HG02678 (cell line): Measurements from ENCODE around the gene PHLDA2.

ENCODE experiments used
- ATAC-seq: cut with Tn5 transposase; IDR thresholded peaks from one replicate; pipeline ENCODE4 v1.9.1; 2021; ENCODE audit warnings: mild to moderate bottlenecking, moderate library complexity; ENCODE audit not compliant: unreplicated experiment

The PHLDA2 gene

DNA sequence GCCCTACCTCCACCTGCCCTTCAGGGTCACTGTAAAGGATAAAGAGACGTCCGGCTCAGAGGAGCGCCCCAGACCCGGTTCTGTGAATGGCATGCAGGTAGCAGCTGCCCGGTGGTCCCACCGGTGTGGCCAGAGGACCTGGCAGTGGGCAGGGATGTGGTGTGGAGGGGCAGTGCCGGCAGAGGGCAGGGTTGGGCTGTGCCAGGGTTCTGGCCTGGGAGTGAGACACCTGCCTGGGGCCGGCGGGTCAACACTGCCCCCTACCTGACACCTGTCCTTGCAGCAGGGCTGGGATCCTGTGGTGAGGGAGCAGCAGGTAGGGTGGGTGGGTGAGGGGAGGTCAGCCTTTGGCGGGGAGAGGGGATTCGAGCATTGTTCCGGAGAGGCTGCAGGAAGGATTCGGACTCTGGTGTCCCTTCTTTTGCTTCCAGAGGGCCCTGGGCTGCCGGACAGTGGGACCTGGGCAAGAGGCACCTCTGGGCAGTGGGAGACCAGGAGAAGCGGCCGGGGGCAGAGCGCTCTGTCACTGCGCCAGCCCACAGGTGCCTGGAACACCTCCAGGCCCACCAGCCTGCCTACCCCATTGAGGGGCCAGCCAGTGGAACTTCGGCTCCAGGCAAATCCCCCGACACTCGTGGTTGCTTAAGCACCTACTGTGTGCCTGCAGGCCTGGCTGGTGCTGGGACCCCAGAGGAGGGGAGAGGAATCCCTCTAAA is 1.6 kb upstream of the PHLDA2 start:
- peak; percentile 39 for ATAC-seq

DNA sequence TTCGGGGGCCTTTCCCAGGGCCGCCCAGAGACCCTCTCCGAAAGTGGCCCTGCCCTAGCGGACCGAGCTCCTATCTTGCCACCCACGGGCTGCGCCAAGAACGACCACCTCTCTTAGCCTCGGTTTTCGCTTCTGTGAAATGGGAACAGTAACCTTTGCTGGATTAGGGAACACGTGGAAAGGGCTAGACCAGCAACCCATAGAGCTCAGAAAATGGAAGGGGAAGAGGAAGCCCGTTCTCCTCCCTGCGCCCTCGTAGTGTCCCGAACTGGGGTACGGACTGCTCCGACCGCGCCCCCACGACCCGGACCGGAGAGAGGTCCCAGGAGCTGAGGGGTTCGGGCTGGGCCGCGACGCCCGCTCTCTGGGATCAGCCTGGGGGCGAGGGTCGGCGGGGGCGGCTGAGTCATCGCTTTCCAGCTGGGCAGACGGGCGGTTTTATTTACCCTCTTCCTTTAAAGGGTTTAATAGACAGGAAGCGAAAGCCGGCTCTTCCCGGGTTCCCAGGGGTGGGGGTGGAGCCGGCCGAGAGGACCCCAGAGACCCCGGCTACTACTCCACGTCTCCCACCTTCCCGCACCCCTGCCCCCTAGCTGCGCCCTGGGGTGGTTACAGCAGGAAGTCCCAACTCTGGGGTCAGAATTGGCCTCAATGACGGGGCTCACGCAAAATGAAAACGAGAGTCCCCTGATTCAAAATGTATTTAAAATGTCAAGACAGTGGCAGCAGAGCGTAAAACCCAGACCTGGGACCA is 907 bp upstream of the PHLDA2 start:
- ATAC-seq = peak; percentile 26

DNA sequence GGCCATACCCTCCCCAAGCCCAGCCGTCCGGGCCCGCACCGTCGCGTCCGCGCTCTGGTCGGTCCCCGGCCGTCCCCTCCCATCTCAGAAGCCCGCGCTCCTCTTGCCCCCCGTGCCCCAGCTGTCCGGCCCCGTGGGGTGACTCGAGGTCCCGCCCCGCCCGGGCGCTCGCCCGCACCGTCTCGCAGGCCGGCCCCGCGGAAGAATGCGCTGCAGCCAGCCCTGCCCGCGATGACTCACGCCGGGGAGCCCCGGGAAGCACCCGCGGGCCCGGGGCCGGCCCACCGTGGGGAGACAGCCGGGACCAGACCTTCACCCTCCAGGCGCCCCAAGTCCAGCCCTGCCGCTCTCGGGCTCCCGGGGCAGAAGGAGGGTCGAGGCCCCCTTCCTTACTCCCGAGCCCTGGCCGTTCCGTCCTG is 320 bp upstream of the PHLDA2 start:
- ATAC-seq = no peak

DNA sequence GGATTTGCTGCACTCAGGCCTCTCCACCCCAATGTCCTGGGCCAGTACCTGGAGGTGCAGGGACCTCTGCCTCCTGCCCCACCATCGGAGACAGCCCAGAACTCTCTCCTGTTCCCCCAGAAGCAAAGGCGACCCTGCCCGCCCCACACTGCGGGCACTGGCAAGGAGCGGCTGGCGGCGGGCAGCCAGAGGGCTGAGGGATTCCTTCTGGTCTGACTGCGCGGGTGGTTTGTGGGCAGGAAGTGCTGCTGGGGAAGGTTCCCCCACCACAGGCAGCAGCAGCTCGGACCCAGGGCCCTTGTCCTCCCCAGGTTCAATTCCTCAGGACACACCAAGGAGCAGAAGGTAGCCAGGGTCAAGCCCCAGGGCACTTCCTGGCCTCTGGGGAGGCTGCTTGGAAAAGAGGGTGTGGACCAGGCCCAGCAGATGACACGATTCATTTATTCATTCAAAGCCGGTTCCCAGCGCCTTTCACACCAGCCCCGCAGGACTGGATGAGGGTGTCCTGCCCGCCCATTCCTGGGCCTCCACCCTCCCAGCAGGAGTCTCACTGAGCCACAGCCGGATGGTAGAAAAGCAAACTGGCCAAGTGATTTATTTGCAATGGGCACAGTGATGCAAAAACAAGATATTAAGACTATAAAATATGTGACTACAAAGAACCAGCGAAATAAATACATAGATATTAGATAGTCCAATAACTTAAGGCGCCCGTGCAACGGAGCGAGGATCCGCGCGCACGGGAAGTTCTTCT is 1.2 kb downstream of the PHLDA2 start:
- ATAC-seq = no peak

DNA sequence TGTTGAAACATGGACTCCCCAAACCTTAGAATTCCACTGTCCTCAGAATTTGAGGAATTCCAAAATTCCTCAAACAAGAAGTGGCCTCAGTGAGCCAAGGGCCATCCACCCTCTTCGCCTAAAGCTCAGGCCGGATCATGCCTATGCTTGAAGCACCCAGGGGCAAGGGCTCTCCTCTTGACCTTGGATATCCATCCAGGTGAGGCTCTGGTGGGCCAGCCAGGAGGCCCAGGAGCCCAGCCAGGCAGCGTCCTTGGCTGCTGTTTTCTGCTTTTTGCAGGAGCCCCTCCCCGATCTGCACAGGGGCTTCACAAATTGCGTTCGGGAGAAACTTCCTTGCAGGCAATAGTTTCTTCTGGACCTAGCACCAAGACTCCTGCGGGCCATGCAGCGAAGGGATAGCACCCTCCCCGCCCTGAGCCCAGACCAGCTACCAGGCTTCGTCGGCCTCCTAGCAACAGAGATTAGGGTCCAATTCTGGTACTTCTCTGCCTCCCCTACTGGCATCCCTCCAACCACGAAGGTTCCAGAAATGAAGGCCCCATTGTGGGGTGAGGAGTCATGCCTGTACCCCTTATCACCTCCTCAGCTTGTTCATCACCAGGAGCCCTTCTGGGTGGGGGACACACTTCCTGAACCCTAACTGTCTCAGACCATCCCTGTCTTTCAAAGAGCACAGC is 2.0 kb downstream of the PHLDA2 start:
- ATAC-seq = no peak

DNA sequence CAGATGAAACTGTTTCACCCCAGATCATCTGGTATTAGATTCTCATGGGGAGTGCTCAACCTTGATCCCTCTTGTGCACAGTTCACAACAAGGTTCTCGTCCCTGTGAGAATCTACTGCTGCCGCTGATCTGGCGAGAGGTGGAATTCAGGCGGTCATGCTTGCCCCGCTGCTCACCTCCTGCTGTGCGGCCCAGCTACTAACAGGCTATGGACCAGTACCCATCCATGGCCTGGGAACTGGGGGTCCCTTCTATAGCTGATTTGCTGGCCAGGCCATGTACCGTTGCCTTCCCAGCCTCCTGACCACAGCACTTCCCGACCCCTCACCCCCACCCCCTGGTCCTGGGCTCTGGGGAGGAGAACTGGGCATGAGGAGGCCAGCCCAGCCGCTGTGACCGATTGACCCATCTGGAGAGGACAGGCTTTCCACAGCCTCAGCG is 2.6 kb downstream of the PHLDA2 start:
- no peak for ATAC-seq

DNA sequence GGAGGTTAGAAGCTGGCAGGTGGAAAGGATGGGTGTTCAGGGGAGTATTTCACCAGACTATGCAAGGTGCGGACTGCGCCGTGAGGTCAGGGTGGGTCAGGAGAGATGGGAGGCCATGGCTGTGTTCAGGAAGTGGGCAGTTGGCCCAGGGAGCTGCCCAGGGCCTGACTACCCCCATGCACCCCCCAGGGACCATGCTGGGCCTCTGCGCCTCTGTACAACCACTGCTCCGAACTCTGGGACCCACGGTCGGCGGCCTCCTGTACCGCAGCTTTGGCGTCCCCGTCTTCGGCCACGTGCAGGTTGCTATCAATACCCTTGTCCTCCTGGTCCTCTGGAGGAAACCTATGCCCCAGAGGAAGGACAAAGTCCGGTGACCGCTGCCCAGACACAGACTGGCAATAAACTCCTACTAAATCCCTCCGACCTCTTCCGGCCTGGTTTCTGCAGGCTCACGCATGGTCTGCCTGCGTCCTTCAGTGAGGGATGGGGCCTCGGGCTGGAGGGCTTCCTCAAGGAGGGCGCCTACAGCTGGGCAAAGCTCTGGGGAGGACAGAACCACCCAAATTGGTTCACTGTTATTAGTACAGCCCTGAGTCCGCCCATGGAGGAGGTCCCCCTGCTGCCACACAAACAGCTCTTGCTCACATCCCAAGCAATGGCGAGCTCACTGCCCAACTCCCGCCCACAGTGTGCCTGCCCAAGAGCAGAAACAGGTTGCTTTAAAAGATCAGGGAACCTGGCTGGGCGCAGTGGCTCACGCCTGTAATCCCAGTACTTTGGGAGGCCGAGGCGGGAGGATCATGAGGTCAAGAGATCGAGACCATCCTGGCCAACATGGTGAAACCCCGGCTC is 4.2 kb downstream of the PHLDA2 start:
- no peak for ATAC-seq

DNA sequence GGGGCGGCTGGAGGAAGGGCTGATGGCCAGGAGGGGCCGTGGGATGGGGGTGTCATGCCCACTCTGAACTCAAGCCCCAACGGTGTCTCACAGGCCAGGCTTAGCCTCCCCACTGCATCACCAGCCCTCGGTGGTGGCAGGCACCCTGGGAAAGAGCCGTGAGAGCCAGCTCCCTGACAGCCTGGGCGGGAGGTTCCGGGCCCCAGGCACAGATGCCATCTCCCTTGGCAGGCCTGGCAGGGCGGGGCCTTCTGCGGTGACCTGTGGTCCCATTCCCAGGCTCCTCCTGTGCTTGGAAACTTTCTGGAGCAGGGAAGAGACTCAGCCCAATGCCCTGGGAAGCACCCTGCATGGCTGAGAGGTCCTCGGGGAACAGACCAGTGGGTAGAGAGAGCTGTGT is 4.8 kb downstream of the PHLDA2 start:
- ATAC-seq = no peak

DNA sequence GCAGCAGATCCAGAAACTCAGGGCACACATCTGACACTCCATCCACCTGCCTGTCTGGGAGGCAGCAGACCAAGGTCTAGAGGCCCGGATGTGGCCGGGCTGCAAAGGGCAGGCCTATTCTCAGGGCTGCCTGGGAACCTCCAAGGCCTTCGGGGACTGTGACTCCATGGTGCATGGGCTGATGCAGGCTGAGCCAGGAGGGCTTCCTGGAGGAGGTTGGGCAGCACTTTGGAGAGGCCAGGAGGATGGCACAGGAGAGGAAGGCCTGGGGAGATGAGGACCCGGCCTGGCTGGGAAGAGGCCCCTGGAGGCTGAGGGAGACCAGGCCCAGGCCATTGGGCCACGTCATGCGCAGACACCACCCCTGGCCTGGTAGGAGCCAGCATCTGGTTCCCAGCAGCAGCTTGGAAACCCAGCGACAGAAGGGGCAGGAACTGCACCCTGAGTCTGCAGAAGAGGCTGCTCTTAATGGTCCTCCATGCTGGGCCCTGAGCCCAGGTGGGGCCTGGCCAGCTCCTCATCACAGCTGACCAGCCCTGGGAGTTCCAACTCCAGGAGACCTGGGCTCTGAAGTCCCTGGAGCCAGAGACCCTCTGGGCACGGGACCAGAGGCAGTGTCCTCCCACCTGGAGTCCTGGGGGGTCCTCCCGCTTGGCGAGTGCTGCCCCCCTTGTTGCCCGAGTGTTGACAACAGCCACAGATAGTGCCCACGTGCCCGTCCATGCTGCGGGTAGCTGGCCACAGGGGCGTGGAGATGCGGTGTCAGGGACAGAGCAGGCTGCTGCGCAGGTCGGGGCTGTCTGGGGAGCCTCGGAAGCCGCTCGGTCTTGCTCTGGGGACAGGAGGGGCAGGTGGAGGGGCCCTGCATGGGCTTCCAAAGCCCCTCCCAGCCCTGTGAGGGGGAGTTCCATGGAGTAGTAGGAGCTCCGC is 5.5 kb downstream of the PHLDA2 start:
- no peak for ATAC-seq

DNA sequence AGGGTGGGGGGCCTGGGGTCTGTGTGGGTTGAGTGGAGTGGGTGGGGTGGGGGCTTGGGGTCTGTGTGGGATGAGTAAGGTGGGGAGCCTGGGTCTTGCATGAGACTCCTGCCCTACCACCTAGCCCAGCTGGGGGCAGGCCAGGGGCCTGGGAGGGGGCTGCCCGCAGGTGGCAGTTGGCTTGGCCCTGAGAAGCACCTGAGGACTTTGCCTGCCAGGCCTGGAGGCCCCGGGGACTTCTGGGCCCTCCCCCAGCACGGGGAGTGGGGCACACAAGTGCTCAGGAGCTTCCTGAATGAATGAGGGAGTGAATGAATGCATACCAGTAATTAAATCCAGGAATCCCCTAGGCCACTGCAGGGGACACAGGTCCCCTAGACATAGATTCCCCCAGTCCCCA is 6.6 kb downstream of the PHLDA2 start:
- ATAC-seq = no peak

DNA sequence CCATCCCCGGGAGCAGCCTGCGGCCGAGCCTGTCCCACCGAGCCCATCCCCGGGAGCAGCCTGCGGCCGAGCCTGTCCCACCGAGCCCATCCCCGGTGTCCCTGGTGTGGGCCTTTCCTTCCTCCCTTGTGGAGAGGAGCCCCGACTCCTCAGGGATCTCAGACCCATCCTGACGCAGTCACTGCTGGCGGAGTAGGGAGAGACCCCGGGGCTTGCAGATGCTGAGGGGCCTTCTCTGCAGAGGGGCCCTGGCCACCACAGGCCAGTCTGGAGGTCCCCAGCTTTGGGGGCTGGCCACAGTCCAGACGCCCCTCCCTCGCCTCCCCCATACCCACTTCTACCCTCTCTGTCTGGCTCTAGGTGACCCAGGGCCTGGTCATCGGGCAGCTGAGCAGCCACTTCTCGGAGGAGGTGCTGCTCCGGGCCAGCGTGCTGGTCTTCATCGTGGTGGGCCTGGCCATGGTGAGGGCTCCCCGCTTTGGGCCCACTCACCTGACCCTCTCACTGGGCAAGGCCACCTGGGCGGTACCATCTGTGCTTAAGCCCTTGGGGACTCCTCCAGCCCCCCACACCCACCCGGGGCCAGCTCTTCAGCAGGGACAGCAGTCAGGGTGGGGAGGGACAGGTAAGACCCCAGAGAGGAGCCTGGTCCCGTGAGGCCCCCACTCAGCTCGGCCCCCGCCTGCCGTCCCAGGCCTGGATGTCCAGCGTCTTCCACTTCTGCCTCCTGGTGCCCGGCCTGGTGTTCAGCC is 7.3 kb downstream of the PHLDA2 start:
- no peak for ATAC-seq

DNA sequence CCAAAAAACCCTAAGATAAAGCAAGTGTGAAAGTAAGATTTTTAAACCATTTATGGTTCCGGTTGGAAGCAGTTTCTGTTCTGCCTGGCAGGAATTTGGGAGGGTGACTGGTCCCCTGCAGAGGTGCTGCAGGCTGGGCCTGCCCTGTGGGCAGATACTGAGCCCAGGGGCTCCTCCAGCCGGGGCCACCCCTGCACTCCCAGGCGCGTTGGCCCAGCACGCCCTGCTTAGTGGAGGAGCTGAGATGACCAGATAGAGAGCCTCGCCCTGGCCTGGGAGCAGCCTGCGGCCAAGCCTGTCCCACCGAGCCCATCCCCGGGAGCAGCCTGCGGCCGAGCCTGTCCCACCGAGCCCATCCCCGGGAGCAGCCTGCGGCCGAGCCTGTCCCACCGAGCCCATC is 8.0 kb downstream of the PHLDA2 start:
- ATAC-seq = no peak

DNA sequence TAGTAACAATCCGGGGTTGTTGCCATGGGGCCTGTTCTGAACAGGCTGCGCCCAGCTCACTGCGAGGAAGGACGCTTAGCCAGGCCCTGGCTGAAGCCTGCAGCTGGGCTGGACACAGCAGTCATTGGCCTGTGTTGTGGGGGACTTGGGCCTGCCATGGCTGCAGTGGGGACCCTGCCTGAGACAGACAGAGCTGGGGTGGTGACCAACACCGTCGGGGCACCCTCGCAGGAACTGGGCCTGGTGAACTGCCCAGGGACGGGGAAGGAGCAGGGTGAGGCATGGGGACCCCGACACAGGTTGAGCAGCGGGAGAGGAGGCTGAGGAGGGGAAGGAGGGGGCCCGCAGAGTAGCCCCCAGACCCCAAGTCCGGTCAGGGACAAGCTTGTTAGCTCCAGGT is 8.9 kb downstream of the PHLDA2 start:
- no peak for ATAC-seq

DNA sequence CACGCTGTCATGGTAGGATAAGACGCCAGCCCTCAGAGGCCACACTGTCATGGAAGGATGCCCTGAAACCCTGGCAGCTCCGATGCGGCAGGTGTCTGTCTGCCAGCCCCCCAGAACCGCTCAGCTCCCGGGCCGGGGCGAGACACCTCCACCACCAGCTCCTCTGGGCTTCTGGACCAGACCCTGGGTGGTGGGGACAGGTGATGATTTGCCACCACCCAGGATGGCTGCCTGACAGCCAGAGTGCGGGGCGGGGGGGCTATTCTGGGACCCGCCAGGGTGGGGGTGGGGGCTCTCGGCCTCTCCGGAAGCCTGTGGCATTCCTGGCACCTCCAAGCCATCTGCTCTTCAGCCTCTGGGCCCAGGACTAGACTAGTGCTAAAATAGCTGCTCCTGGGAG is 9.4 kb downstream of the PHLDA2 start:
- ATAC-seq = no peak

DNA sequence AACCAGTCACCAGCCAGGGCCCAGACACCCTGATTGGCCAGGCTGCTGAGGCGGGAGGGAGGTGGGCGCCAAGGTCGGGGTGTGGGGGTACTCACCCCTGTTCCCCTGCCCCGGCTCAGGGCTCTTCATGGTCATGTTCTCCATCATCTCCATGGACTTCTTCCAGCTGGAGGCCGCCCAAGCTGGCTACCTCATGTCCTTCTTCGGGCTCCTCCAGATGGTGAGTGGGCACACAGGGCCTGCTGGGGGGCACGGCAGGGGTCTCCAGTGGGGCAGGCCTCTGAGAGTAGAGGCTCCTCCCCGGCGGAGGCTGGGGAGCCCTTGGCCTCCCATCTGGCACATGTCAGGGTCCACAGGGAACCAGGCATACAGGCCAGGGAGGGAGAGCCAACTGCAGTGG is 10.0 kb downstream of the PHLDA2 start:
- no peak for ATAC-seq

DNA sequence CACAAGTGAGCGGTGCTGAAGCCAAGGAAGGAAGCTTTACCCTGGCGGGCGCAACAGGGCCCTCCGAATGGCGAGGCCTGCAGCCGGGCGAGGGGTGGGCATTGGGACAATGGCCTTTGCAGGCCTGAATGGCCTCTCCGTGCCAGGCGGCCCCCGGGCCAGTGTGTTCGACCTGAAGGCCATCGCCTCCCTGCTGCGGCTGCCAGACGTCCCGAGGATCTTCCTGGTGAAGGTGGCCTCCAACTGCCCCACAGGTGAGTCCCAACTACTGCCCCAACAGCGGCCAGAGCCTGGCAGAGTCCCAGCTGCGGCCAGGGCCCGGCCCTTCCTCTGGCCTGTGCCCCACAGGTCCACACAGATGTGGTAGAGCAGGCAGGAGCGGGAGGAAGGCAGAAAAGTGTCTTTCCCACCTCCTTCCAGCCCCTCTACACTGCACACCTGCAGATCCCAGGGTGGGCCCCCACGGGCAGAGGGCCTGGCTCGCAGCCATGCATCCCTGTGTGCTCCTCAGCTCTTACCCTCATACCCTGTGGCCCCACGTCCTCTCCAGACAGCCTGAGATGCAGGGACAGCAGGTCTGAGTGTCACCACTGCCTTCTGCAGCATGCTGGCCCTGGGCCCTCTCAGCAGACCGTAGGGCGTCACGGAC is 11.3 kb downstream of the PHLDA2 start:
- ATAC-seq = no peak

DNA sequence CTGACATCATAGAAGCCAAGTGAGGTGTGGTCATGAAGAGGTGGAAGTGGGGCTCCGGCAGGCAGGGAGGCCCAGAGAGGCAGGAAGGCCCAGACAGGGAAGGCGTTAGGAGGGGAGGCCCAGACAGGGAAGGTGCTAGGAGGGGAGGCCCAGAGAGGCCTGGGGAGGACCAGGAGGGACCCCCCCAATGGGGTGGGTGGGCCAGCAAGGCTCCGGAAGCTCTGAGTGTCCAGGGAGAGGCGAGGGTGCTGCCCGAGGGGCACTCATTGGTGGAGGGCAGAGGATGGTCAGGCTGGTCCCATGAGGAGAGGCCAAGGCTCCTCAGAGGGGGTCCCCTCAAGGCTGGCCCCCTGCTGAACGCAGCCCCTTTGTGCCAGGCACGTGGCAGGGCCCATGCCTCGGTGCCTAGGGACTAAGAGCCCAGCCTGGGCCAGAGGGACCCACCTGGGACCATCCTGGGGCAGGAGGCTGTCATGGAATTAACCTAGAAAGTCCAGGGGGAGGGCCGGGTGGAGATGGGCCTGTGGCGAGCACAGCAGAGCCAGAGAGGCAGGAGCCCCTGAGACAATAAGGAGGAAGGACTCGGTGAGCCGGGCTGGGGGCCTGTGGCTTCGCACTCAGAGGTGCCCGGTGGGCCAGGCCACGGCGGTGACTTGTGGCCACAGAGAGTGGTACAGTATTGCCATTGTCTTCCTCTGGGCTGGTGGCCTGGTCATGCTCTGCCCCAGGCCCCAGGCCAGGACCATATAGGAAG is 12.2 kb downstream of the PHLDA2 start:
- ATAC-seq = no peak
